IPS-15b (cell line): Measurements from ENCODE around the gene TBC1D5.
"Not testable (repeated sequence)": the region's sequence is repeated elsewhere in the genome, so short reads cannot be mapped to it uniquely, and the experiment has no call there.

Experiments used
- H3K27me3 ChIP-seq: one replicate; pipeline ENCODE4 v1.6.1; 2013; ENCODE audit warnings: low read length; ENCODE audit not compliant: control insufficient read depth, insufficient read depth
- H3K36me3 ChIP-seq: one replicate; pipeline ENCODE4 v1.6.1; 2013; ENCODE audit warnings: low read length; ENCODE audit not compliant: control insufficient read depth, insufficient read depth
- H3K4me1 ChIP-seq: one replicate; pipeline ENCODE4 v1.6.1; 2013; ENCODE audit warnings: mild to moderate bottlenecking, low read length; ENCODE audit not compliant: control insufficient read depth, insufficient read depth
- H3K4me3 ChIP-seq: one replicate; pipeline ENCODE4 v1.5.1; 2013; ENCODE audit warnings: low read depth, low read length
- H3K9ac ChIP-seq: one replicate; pipeline ENCODE4 v1.6.1; 2013; ENCODE audit warnings: low read depth, mild to moderate bottlenecking, low read length
- H3K9me3 ChIP-seq: one replicate; pipeline ENCODE4 v1.6.1; 2013; ENCODE audit warnings: mild to moderate bottlenecking, low read length; ENCODE audit not compliant: control insufficient read depth, insufficient read depth

The TBC1D5 gene

GRCh38 chr3:17664923-17665322 lies 77.5 kb downstream of the TBC1D5 start:
- Histone ChIP-seq H3K4me1 (no peaks in the 10 kb centered on the region), H3K4me3 (no peak overlapping the region), H3K36me3 (no peaks in the 10 kb centered on the region), H3K9me3 (no peaks in the 10 kb centered on the region), H3K27me3 (no peaks in the 10 kb centered on the region), H3K9ac (no peak overlapping the region)

GRCh38 chr3:17656264-17656663 lies 86.2 kb downstream of the TBC1D5 start:
- Histone ChIP-seq H3K4me3 (no peak overlapping the region), H3K27me3 (no peaks in the 10 kb centered on the region), H3K9me3 (no peaks in the 10 kb centered on the region), H3K4me1 (no peaks in the 10 kb centered on the region), H3K36me3 (no peaks in the 10 kb centered on the region), H3K9ac (no peak overlapping the region)

GRCh38 chr3:17655743-17656142 lies 86.7 kb downstream of the TBC1D5 start:
- Histone ChIP-seq H3K27me3 (no peaks in the 10 kb centered on the region), H3K9ac (no peak overlapping the region), H3K4me3 (no peak overlapping the region), H3K4me1 (no peaks in the 10 kb centered on the region), H3K36me3 (no peaks in the 10 kb centered on the region), H3K9me3 (no peaks in the 10 kb centered on the region)

GRCh38 chr3:17649748-17650147 lies 92.7 kb downstream of the TBC1D5 start:
- not testable (repeated sequence) for H3K9ac ChIP-seq, H3K4me3 ChIP-seq, H3K4me1 ChIP-seq, H3K36me3 ChIP-seq, H3K9me3 ChIP-seq, H3K27me3 ChIP-seq

- H3K4me1 ChIP-seq, H3K4me3 ChIP-seq, H3K9me3 ChIP-seq, H3K27me3 ChIP-seq, H3K36me3 ChIP-seq, H3K9ac ChIP-seq: not testable (repeated sequence)
Measured at GRCh38 chr3:17648630-17649355, 93.6 kb downstream of the TBC1D5 start.

- no peaks in the 10 kb centered on the region for H3K4me1 ChIP-seq
- no peaks in the 10 kb centered on the region for H3K36me3 ChIP-seq
- H3K9ac ChIP-seq, result no peak overlapping the region
- H3K4me3 ChIP-seq, result no peak overlapping the region
- no peaks in the 10 kb centered on the region for H3K27me3 ChIP-seq
- no peaks in the 10 kb centered on the region for H3K9me3 ChIP-seq
Measured at GRCh38 chr3:17645074-17645698, 97.2 kb downstream of the TBC1D5 start.

GRCh38 chr3:17643691-17644090 lies 98.7 kb downstream of the TBC1D5 start:
- Histone ChIP-seq H3K9ac (no peak overlapping the region), H3K9me3 (no peaks in the 10 kb centered on the region), H3K4me1 (no peaks in the 10 kb centered on the region), H3K36me3 (no peaks in the 10 kb centered on the region), H3K27me3 (no peaks in the 10 kb centered on the region), H3K4me3 (no peak overlapping the region)

- Histone ChIP-seq H3K9ac (no peak overlapping the region), H3K36me3 (no peaks in the 10 kb centered on the region), H3K4me3 (no peak overlapping the region), H3K27me3 (no peaks in the 10 kb centered on the region), H3K9me3 (no peaks in the 10 kb centered on the region), H3K4me1 (no peaks in the 10 kb centered on the region)
Measured at GRCh38 chr3:17642474-17642873, 100.0 kb downstream of the TBC1D5 start.

- Histone ChIP-seq H3K4me1 (no peaks in the 10 kb centered on the region), H3K36me3 (no peaks in the 10 kb centered on the region), H3K9ac (no peak overlapping the region), H3K27me3 (no peaks in the 10 kb centered on the region), H3K9me3 (no peaks in the 10 kb centered on the region), H3K4me3 (no peak overlapping the region)
Measured at GRCh38 chr3:17640466-17640865, 102.0 kb downstream of the TBC1D5 start.

- Histone ChIP-seq H3K9me3 (no peaks in the 10 kb centered on the region), H3K9ac (no peak overlapping the region), H3K4me3 (no peak overlapping the region), H3K27me3 (no peaks in the 10 kb centered on the region), H3K36me3 (no peaks in the 10 kb centered on the region), H3K4me1 (no peaks in the 10 kb centered on the region)
Measured at GRCh38 chr3:17639765-17640164, 102.7 kb downstream of the TBC1D5 start.

- no peak overlapping the region for H3K4me3 ChIP-seq
- no peak overlapping the region for H3K9ac ChIP-seq
- no peaks in the 10 kb centered on the region for H3K36me3 ChIP-seq
- H3K9me3 ChIP-seq, result no peaks in the 10 kb centered on the region
- H3K27me3 ChIP-seq, result no peaks in the 10 kb centered on the region
- H3K4me1 ChIP-seq, result no peaks in the 10 kb centered on the region
Measured at GRCh38 chr3:17639257-17639656, 103.2 kb downstream of the TBC1D5 start.

GRCh38 chr3:17638356-17638755 lies 104.1 kb downstream of the TBC1D5 start:
- Histone ChIP-seq H3K9ac (no peak overlapping the region), H3K4me1 (no peaks in the 10 kb centered on the region), H3K9me3 (no peaks in the 10 kb centered on the region), H3K4me3 (no peak overlapping the region), H3K27me3 (no peaks in the 10 kb centered on the region), H3K36me3 (no peaks in the 10 kb centered on the region)
